ENCODE measurements around the gene PLCD4.

Gene PLCD4

GRCh38 chr2:218664653-218665052 lies 57.0 kb downstream of the PLCD4 start:
- DNase-seq (ENCODE audit: low read depth): no peak

- DNase-seq (ENCODE audit: low read depth): peak; percentile 39
These were observed 63.5 kb downstream of the PLCD4 start for GRCh38 chr2:218671097-218671653.

DNA sequence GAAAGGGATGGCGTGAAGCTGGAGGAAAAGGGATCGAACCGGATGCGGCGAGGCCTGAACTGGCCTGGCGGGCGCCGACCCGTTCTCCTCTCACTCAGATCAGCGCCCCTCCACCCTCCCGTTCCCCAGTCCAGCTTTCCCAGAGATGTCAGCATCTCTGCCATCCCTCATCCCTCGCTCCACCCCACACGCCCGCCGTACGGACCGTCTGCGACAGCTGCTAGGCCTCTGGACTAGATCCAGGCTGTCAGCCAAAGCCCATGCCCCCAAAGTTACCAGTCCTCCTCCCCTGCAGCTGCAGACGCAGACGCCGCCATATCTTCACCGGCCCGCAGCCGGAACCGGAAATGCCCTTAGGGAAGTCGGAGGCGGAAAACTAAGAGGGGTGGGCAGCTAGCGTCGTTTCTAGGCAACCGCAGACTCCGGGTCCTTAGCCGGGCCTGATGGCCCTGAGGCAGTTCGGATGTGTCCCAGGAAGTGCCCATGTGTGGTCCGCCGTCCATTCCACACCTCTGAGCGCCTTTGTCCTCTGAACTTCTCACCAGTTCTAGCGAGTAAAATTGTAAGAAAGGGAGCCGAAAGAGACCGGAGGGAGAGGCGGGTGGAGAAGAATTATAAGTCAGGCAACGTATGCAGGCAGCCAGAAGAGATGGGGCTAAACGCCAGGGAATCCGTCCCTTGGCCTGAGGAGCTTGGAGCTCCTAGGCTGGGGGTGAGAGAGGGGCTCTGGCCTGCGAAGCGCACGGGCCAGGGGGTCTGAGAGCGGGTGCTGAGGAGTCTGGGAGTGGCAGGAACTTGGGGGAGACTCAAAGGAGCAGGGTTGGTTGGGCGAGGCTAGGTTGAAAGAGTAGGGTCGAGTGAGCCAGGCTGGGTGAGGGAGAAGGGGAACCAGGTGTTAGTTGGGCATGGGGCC lies 64.2 kb downstream of the PLCD4 start, which contains the start of the genes RNF25 and STK36:
RNF25 (minus strand) TSS at position 349 of the 913 bp plus-strand sequence; CDS start at position 317, 32 bp downstream.
STK36 (plus strand) TSS at position 433 of the 913 bp plus-strand sequence. CDS start 744 bp downstream, outside the sequence.
- DNase-seq (ENCODE audit: low read depth): peak; percentile 93

- no peak for DNase-seq (ENCODE audit: low read depth)
These were observed 71.4 kb downstream of the PLCD4 start for GRCh38 chr2:218679119-218679518.

DNA sequence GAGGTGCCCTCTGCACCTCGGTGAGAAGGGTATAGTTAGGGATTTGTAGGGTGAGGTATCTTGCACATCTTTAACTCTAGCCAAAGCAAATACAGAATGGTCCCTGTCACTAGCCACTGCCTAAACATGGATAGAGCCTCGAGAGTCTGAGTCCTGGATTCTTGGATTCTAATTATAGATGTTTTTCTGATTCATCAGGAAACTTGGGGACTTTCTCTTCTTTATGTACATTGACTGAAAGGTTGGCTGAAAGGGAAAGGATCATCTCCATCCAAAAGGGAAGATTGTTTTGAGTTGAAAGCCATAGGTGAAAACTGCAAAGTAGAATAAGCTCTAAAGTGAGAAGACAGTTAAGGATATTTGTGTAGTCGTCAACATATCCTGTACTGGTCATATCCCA lies 72.4 kb downstream of the PLCD4 start:
- DNase-seq (ENCODE audit: low read depth): no peak

All from iris pigment epithelial cell (primary cell).